Measurements from ENCODE around the gene CD48.

Gene CD48

GRCh38 chr1:160681066-160681890 is 30.3 kb downstream of the CD48 start:
- peak; percentile 79 to 80 for DNase-seq (ENCODE audit: extremely low read depth in 1 of 2, low read depth in 1 of 2)

GRCh38 chr1:160680399-160680798 is 31.2 kb downstream of the CD48 start:
- DNase-seq (ENCODE audit: extremely low read depth in 1 of 2, low read depth in 1 of 2), result no peak

- no peak for DNase-seq (ENCODE audit: extremely low read depth in 1 of 2, low read depth in 1 of 2)
These were observed 31.7 kb downstream of the CD48 start for GRCh38 chr1:160679893-160680292.

- no peak for DNase-seq (ENCODE audit: extremely low read depth in 1 of 2, low read depth in 1 of 2)
These were observed 34.6 kb downstream of the CD48 start for GRCh38 chr1:160676869-160677597.

GRCh38 chr1:160675641-160676410 is 35.8 kb downstream of the CD48 start:
- peak; percentile 60 to 67 for DNase-seq (ENCODE audit: extremely low read depth in 1 of 2, low read depth in 1 of 2)

- DNase-seq (ENCODE audit: extremely low read depth in 1 of 2, low read depth in 1 of 2), result no peak
These were observed 37.2 kb downstream of the CD48 start for GRCh38 chr1:160674415-160674814.

GRCh38 chr1:160672789-160673695 is 38.6 kb downstream of the CD48 start:
- no peak for DNase-seq (ENCODE audit: extremely low read depth in 1 of 2, low read depth in 1 of 2)

GRCh38 chr1:160671603-160672517 is 39.8 kb downstream of the CD48 start:
- DNase-seq (ENCODE audit: extremely low read depth in 1 of 2, low read depth in 1 of 2), result no peak

- DNase-seq (ENCODE audit: extremely low read depth in 1 of 2, low read depth in 1 of 2), result no peak
These were observed 40.9 kb downstream of the CD48 start for GRCh38 chr1:160670701-160671100.

GRCh38 chr1:160669802-160670201 is 41.8 kb downstream of the CD48 start:
- no peak for DNase-seq (ENCODE audit: extremely low read depth in 1 of 2, low read depth in 1 of 2)

GRCh38 chr1:160669276-160669675 is 42.3 kb downstream of the CD48 start:
- DNase-seq (ENCODE audit: extremely low read depth in 1 of 2, low read depth in 1 of 2), result no peak

GRCh38 chr1:160667896-160668295 is 43.7 kb downstream of the CD48 start:
- DNase-seq (ENCODE audit: extremely low read depth in 1 of 2, low read depth in 1 of 2), result no peak

- DNase-seq (ENCODE audit: extremely low read depth in 1 of 2, low read depth in 1 of 2), result no peak
These were observed 45.6 kb downstream of the CD48 start for GRCh38 chr1:160666079-160666442.

- no peak for DNase-seq (ENCODE audit: extremely low read depth in 1 of 2, low read depth in 1 of 2)
These were observed 46.1 kb downstream of the CD48 start for GRCh38 chr1:160665330-160666078.

- no peak for DNase-seq (ENCODE audit: extremely low read depth in 1 of 2, low read depth in 1 of 2)
These were observed 47.0 kb downstream of the CD48 start for GRCh38 chr1:160664573-160665051.

- no peak for DNase-seq (ENCODE audit: extremely low read depth in 1 of 2, low read depth in 1 of 2)
These were observed 48.7 kb downstream of the CD48 start for GRCh38 chr1:160662910-160663309.

GRCh38 chr1:160659566-160659965 is 52.1 kb downstream of the CD48 start:
- no peak for DNase-seq (ENCODE audit: extremely low read depth in 1 of 2, low read depth in 1 of 2)

- DNase-seq (ENCODE audit: extremely low read depth in 1 of 2, low read depth in 1 of 2), result no peak
These were observed 52.8 kb downstream of the CD48 start for GRCh38 chr1:160658814-160659193.

Measured in activated CD8-positive, alpha-beta memory T cell treated with anti-CD3 and anti-CD28 coated beads for 1 hour (primary cell).